ENCODE data around the gene RALGPS1. TPM values are rescaled to one million over a fixed set of nuclear protein-coding genes. Genes with fewer than 3 reads are reported as not detected.

The RALGPS1 gene
- total and polyA plus RNA-seq, 10 donors, result 2.5 to 27.3 (median 14.1) TPM

- H3K36me3 ChIP-seq, result no peaks in the 10 kb centered on the region
- no peaks in the 10 kb centered on the region for H3K9me3 ChIP-seq
- H3K27ac ChIP-seq, result peak overlapping the region in 7 of 8 donors; percentile 5 to 61 (median 29)
- no peak overlapping the region for H3K4me3 ChIP-seq
- DNase-seq, result no peak
- intact Hi-C loops (cut with DNase I; ENCODE audit: low total_unique reads), result no loop called here
- TF ChIP-seq POLR2AphosphoS5 (IDR thresholded peaks at IDR 0.05), result peak in 1 of 3 donors; percentile 13
- no peak for TF ChIP-seq CTCF (IDR thresholded peaks at IDR 0.05 in 8 of 11, conservative IDR thresholded peaks at IDR 0.05 in 3 of 11)
- 39 to 83% (median 71%) methylated on average over 3 of the region's 3 CpGs for WGBS, 5 donors
- peaks cover 0 to 18% (median 4%) of the 10 kb centered on the region in 6 donors for H3K4me1 ChIP-seq
- no peaks in the 10 kb centered on the region for H3K27me3 ChIP-seq (replicated peaks in 1 of 7)
Observed at GRCh38 chr9:127022913-127023660, 108.5 kb downstream of the RALGPS1 start.

- Histone ChIP-seq H3K27me3 (replicated peaks in 1 of 7) (no peaks in the 10 kb centered on the region), H3K4me3 (no peak overlapping the region), H3K4me1 (peaks cover 0 to 18% (median 4%) of the 10 kb centered on the region in 6 donors), H3K36me3 (no peaks in the 10 kb centered on the region), H3K9me3 (no peaks in the 10 kb centered on the region), H3K27ac (no peak overlapping the region)
- TF ChIP-seq CTCF (IDR thresholded peaks at IDR 0.05 in 8 of 11, conservative IDR thresholded peaks at IDR 0.05 in 3 of 11) (no peak), POLR2A (IDR thresholded peaks at IDR 0.05) (no peak)
- WGBS, 5 donors, result 95 to 98% (median 97%) methylated on average over 7 of the region's 7 CpGs
- no peak for DNase-seq
- intact Hi-C loops (cut with DNase I; ENCODE audit: low total_unique reads), result no loop called here
Observed at GRCh38 chr9:127025042-127025441, 110.5 kb downstream of the RALGPS1 start.

- WGBS, 5 donors, result 78 to 97% (median 93%) methylated on average over 2 of the region's 2 CpGs
- TF ChIP-seq CTCF (IDR thresholded peaks at IDR 0.05 in 8 of 11, conservative IDR thresholded peaks at IDR 0.05 in 3 of 11), result no peak
- no peak for TF ChIP-seq POLR2AphosphoS5 (IDR thresholded peaks at IDR 0.05)
- TF ChIP-seq POLR2A (IDR thresholded peaks at IDR 0.05), result no peak
- DNase-seq, result no peak
- Histone ChIP-seq H3K4me3 (no peak overlapping the region), H3K4me1 (peaks cover 0 to 10% (median under 1%) of the 10 kb centered on the region in 6 donors), H3K27ac (no peak overlapping the region), H3K36me3 (no peaks in the 10 kb centered on the region), H3K27me3 (replicated peaks in 1 of 7) (no peaks in the 10 kb centered on the region), H3K9me3 (no peaks in the 10 kb centered on the region)
- intact Hi-C loops (cut with DNase I; ENCODE audit: low total_unique reads), result no loop called here
Observed at GRCh38 chr9:127027694-127028093, 113.1 kb downstream of the RALGPS1 start.

GRCh38 chr9:127029548-127029947, 115.0 kb downstream of the RALGPS1 start:
- peaks cover 0 to 4% (median 0%) of the 10 kb centered on the region in 6 donors for H3K36me3 ChIP-seq
- intact Hi-C loops (cut with DNase I; ENCODE audit: low total_unique reads), result no loop called here
- DNase-seq, result no peak
- no peaks in the 10 kb centered on the region for H3K27me3 ChIP-seq (replicated peaks in 1 of 7)
- no peak overlapping the region for H3K4me3 ChIP-seq
- WGBS, 5 donors, result 83 to 95% (median 93%) methylated on average over 11 of the region's 11 CpGs
- H3K27ac ChIP-seq, result no peak overlapping the region
- no peaks in the 10 kb centered on the region for H3K9me3 ChIP-seq
- H3K4me1 ChIP-seq, result no peaks in the 10 kb centered on the region
- TF ChIP-seq POLR2AphosphoS5 (IDR thresholded peaks at IDR 0.05) (no peak), CTCF (IDR thresholded peaks at IDR 0.05 in 8 of 11, conservative IDR thresholded peaks at IDR 0.05 in 3 of 11) (no peak), POLR2A (IDR thresholded peaks at IDR 0.05) (no peak)
